Activated T-cell treated with anti-CD3 and anti-CD28 coated beads for 48 hours (primary cell): ENCODE results near the gene TANGO2.

Source experiments
- DNase-seq: peaks from one replicate; pipeline ENCODE4 v3.0.0-alpha.2; 2020; ENCODE audit warnings: low read depth

The TANGO2 gene

DNA sequence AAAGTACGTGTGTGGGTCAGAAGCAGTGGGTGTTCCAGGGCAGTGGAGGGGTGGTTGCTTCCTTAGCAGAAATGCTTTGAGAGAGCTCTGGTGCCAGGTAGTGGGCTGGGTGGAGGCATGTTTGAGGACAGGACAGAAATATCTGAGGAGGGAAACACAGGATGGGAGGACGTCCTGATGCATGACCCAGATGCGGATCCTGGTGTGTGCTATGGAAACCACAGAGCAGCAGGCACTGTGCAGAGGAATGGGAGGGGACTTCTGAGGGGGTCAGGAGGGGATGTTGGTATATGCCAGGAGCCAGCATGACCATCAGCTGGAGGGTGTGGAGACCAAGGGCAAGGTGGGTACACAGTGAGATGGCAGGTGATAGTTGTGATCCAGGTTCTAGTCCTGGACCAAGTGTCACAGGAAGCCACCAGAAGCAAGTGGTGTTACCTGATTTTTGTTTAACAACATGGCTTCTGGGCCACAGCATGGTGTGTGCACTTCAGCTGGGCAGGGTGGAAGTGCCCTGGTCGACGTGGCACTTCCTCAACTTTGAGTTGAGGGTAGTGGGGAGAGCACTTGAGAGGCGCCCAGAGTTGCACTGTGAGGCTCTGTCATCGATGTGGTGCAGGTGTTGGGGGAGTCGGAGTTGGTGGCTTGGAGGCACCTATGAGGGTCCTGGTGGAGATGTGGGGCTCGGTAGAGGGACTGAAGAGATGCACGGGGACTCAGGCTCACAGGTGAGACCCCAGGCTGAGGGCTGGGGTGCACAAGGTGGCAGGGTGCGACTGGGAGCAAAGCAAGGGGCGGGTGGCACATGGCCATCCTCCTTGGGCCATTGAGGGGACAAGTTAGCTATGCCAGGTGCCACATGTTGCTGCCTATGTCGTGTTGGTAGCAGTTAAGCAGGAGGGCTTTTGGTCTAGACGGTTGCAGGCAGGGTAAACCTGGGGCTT lies 66.7 kb downstream of the TANGO2 start:
- no peak for DNase-seq

DNA sequence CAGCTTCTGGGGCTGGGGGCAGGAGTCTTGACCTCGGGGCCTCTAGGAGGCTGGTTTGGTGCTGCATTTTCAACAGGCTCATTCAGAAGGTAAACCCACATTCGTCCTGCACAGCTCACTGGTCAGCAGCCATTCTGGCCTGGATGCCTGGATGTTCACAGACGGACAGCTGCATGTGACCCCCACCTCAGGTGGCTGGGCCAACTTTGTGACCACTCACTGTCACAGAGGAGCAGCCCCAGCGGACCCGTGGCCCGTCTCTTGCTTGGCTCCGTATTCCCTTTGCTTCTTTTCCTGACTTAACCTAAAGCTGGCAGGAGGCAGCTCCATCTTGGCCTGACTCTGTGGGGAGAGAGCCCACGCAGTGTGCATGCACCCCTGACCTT lies 67.3 kb downstream of the TANGO2 start:
- DNase-seq = no peak

DNA sequence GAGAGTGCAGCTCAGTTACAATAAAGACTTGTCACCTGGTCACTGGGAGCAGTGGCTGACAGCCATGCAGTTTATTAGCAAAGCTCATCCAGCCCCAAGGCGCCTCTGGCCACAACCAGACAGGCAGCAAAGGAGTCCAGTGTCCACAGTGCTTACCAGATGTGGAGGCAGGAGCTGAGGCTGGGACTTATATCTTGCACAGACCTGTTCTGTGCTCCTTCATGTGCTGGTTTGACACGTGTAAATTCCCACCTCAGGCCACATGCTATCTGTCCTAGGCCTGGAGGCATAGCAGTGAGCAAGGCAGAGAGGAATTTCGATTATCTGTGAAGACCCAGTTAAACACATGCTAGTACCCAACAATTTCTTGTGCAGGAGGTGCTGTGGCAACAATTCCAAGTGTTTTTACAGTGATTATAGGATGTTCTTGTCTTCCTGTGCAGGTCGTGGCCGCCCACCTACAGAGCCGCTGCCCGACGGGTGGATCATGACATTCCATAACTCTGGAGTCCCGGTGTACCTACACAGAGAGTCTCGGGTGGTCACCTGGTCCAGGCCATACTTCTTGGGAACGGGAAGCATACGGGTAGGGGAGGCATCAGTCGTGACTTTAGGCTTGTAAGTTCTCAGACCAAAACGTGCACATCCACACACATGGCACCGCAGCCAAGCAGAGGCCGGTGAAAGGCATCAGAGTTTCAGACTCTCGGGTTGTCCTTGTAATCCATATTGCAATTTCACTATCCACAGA lies 68.5 kb downstream of the TANGO2 start:
- DNase-seq = no peak

DNA sequence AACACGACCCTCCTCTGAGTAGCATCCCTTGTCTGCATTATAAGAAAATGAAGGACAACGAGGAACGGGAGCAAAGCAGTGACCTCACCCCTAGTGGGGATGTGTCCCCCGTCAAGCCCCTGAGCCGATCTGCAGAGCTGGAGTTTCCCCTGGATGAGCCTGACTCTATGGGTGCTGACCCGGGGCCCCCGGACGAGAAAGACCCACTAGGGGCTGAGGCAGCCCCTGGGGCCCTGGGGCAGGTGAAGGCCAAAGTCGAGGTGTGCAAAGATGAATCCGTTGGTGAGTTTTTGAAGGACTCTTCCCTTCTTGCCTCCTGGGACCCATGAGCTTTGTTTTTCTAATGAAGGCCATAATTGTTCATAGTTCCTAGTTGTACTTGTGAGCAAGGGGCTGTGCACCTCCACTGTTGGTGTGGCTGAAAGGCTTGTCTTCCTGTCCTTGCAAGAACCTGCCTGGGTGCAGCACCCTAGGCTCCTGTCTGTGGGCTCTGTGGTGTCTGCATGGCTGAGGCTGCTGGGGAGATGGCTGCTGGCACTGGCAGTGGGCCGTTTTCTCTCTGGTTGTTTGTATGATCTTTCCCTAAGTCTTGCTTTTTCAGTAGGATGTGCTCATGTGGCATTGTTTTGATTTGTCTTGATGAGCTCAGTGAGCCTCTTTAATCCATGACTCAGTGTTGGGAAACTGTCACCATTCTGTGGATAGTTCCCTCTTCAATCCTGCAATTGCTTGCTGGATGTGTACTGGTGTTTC lies 69.2 kb downstream of the TANGO2 start:
- no peak for DNase-seq

DNA sequence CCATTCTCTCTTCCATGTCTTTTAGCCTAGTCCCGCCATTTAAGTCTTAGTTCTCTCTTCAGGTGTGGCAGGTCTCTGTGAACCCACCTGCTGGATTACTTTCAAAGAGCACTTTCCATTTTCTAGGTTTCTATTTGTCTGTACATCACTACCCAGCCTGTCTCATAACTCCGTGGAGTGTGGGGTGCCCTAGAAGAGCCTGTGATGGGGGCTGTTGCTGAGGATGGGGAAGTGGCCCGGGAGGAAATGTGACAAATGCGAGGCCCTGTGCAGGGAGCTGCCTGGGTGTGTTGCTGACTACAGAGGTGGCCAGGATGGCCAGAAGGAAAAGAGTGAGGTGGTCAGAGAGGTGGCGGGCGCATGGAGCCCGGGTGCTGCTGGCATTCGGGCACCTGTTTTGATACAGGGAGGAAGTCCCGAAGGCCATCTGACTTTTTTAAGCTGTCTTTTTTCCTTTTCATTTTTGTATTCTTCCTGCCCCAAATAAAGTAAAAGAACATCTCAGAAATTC lies 69.9 kb downstream of the TANGO2 start:
- no peak for DNase-seq

DNA sequence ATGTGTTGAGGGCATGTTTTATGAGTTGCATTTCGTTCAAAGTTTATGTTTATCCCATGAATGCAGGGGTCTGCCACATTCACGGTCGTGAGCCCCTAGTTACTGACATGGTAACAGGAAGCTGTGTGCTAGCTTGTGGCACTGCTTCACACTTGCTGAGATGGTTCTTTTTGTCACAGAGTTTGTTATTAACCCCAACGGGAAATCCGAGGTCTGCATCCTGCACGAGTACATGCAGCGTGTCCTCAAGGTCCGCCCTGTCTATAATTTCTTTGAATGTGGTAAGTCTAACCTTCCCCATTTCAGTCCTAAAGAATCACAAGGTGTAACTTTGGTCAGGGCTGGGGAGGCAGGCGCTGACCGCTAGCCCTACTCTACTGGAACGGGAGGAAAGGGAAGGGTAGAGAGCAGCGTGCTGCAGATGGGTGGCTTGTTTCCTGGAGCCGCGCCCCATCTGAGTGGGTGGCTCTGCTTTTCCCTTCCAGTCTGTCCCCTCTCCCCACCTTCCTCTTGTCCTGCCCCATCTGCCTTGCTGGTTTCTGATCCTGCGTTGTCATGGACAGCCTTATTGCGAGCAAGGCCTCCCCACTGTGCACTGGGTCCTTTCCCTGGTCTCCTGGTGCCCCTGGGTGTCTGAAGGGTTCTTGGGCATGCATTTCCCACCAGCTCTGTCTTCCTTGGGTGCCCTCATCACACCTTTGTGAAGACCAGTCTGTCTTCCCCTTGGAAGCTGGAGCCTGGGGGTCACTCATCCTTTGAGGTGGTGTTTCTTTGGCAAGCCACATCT lies 71.0 kb downstream of the TANGO2 start:
- no peak for DNase-seq

DNA sequence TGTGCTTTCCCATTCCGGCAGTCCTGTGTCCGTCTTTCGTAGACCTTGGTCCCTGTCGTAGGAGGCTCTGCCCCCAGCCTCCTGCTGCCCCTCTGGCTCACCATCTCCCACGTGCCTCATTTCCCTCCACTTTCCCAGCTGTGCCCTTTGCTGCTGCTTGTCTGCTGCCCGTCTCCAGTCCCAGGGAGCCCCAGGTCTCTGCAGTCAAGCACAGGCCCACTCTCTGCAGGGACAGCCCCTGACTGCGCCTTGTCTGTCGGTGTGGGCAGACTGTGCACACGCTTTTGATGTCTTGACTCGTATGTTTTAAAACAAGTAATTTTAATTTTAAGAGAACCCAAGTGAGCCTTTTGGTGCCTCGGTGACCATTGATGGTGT lies 71.6 kb downstream of the TANGO2 start:
- DNase-seq = no peak

DNA sequence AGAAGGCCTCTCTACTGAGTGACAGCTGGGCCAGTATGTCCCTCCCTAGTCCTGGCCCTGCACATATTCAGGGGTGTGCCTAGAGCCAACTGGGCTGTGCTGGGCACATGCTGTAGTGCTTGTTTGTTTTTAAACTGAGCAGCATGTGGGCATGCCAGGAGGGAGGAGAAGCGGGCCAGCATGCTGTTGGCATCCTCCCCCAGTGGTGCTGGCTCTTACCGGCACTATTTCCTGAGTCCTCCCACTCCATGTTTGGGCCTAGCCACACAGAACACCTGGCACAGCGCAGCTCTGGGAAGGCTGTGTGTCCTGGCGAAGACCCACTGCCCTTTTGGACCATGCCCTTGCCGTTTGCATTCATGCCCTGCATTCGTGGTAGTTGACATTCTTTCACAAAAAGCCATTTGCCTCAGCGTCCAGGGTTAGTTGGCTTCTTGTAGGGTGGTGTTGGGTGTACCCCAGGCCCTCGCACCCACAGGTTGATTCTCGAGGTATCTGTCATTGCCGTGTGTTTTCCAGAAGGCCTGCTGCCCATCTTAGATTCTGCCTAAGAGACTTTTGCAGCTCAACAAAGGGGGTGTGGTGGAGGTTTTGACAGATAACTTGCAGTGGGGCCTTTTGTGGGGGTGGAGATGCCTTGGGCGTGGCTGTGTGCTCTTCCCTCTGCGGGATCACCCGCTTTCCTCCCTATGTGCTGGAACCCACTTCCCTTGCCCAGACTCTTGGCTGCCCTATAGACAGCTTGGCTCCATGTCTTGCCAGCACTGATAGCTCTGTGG lies 72.7 kb downstream of the TANGO2 start:
- DNase-seq = no peak

DNA sequence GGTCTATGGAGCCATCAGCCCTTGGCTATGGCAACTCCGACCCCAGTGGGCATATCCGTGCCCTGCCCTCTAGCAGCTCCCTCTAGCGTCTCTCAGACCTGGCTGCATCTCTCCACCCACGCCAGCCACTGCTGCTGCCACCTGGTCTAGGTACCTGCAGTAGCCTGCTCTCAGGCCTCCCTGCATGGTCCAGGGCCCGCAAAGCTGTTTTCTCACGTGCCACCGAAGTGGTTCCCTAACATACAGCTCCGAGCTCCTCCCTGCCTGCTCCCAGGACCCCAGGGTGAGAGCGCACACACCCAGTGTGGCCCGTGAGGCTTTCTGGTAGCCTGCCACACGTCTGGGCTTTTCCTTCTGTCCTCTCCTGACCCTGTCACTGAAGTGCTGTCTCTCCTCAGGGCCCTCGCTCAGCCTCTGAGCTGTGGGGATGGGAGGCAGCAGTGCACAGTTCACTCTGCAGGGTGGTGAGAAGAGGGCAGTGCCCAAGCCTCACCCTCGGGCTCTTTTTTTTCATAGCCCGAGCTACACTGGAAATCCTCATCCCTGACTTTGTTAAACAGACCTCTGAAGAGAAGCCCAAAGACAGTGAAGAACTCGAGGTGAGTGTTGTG lies 73.4 kb downstream of the TANGO2 start:
- DNase-seq = no peak

DNA sequence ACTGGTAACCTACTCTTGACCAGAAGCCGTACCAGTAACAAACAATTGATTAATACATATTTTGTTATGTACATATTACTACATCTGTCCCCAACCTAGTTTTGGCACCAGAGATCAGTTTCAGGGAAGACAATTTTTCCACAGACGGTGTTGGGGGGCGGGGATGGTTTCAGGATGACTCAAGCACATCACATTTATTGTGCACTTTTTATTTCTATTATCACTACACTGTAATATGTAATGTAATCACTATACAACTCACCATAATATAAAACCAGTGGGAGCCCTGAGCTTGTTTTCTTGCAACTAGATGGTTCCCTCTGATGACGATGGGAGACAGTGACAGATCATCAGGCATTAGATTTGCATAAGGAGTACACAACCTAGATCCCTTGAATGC lies 74.6 kb downstream of the TANGO2 start:
- no peak for DNase-seq

DNA sequence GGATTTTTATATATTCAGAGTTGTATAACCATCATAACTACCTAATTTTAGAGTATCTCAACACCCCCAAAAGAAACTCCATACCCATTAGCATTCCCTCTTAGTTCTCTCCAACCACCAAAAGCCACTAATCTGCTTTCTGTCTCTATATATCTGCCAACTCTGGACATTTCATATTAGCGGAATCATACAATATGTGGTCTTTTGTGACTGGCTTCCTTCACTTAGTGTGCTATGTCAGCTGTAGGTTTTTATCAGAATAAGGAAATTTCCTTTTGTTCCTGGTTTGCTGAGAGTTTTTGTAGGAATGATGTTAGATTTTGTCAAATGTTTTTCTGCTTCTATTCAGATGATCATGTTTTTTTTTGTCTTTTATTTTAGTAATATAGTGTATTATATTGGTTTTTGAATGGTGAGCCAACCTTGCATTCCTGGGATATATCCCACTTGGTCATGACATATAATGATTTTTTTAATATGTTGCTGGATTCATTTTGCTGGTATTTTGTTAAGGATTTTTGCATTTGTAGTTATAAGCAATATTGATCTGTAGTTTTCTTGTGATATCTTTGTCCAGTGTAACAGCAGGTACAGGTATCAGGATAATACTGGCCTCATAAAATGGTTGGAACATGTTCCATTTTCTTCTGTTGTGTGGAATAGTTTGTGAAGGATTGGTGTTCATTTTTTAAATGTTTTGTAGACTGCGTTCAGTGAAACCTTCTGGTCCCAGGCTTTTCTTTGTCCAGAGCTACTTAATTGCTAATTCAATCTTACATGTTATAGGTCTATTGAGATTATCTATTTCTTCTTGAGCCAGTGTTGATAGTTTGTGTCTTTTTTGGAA lies 75.9 kb downstream of the TANGO2 start:
- DNase-seq = no peak

DNA sequence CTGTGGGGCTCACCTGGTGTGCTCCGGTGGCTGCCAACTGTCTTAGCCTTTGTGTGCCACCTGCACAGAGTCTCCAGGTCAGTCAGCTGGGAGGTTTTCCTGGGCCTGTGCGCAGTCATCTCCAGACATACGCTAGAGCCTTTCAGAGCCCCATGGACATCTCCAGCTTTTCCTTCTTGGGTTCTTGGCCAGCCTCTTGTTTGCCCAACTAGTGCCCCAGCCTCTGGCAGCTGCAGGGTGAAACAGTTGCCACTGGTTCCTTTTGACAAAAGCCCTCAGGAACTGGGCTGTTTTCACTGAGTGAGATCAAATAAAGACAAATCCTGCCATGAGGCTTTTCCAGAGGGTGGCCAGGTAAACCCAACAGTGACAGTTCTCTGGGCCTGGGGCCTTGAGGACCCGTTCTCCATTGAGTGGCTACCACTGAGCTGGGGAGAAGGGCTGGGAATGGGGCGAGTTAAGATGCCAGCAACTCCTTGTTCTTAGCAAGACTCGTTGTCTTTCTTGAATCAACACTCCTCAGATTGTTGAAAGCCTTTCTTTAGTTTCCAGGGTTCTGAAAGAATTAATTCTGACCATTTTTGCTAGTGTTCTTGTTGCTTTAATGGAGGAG lies 78.3 kb downstream of the TANGO2 start:
- DNase-seq = no peak

DNA sequence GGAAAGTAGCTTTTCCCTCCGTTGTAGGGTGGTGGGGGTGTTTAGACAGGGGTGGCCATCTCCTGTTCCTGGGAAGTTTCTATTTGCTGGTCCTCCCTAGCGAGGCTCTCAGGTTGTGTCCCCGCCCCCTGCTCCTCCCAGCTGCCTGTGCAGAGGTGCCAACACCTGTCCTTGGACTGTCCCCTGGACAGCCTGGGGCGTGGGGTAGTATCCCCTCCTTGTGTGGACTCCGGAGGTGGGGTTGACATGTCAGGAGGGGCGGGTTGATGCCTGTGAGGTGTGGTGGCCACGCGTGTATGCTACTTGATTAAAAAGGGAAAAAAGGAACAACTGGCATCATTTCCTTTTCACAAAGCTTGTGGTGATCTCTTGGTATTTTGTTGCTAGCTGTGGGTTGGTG lies 80.7 kb downstream of the TANGO2 start:
- no peak for DNase-seq

DNA sequence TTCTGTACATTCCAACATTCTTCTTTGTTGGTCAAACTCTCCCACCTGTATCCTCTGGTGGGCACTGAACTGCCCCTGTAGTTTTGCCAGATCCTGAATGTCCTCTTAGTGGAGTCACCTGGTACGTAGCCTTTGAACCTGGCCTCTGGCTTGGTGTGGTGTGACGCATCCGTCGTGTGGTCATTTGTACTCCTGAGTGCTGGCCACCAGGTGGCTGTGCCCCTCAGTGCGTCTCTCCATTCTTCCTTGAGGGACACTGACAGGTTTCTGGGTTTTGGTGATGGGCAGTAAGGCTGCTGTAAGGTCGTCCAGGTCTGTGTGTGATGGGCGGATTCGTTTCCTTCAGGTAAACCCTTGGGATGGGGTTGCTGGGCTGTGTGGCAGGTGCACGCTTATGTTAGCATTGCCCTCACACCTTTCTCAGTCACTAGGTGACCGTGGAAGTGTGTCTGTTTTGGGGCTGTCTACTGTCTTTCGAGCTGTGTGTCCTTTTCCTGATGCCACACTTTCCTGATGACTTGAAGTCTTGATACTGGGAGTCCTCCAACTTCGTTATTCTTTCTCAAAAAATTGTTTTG lies 81.4 kb downstream of the TANGO2 start:
- DNase-seq = no peak

DNA sequence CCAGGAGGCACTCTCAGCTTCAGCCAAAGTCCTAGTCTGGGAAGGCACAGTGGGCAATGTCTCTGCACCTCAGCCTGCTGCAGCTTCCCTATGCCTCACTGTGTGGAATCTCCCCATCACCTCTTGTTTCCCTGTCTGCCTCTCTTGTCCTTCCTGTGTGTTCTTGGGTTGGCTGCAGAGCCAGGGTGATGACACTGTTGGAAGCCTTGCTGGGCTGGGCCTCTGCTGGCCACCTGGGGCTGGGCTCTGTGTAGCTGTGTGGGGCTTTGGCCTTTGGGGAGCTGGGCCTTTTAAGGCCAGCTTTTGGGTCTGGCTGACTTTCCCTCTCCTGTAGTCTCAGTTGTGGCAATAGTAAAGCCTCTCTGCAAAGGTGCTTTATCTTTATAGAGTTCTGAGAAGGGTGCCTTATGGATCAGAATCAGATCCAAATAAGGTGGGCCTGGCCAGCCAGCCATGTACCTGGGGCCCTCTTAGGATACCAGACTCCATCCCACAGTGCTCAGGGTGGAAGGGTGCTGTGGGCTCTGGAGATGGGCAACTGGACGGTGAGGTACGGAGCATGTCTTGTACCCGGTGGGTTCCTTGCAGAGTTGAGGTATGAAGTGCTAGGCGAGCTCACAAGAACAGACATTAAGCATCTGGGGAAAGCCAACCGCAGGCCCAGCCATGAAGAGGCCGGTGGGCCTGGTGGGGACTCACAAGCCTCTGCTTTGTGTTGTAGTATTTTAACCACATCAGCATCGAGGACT lies 84.7 kb downstream of the TANGO2 start:
- no peak for DNase-seq

DNA sequence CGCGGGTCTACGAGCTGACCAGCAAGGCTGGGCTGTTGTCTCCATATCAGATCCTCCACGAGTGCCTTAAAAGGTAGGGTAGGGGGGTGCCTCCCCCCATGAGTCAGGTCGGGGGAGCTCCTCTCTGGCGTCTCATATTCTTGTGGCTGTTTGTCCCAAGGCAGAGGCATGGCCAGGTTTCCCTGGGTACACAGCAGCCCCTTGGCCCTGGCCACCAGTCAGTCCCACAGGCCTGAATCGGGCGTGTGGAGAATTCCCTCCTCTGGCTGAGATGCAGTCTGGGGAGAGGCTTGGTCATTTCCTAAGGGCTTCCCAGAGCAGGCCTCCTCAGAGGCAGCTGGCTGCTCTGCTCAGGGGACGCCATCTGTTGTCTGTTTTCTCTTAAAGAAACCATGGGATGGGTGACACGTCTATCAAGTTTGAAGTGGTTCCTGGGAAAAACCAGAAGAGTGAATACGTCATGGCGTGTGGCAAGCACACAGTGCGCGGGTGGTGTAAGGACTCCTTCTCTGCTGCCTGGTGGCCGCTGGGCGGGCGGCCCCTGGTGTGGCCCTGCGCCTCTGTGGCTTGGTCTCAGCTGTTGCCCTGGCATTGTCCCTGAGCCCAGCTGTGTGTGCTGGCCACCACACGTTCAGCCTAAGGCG lies 85.4 kb downstream of the TANGO2 start:
- no peak for DNase-seq

DNA sequence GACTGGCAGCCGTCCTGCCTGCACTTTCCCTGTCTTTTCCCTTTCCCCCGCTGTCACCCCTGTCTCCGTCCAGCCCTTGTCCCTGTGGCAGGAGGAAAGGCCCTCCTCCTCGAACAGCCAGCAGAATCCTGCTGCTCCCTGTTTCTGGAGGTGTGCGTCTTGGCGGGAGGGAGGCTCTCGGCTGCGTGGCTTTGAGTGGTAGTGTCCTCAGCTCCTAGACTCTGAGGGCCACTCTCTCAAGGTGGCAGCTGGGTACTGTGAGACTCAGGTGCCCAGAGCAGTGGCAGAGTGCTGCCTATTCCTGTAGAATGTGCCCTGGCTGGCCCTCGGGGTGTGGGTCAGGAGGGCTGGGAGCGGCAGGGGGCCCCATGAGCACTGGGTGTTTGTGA lies 85.9 kb downstream of the TANGO2 start:
- DNase-seq = no peak
